IPS-20b (cell line): ENCODE results near the gene WDR18.

ENCODE experiments used
- H3K27ac ChIP-seq: one replicate; pipeline ENCODE4 v1.5.1; 2013; ENCODE audit warnings: low read length
- H3K27me3 ChIP-seq: 2 replicates; pipeline ENCODE4 v1.6.1; 2013; ENCODE audit warnings: mild to moderate bottlenecking, low read length, inconsistent platforms; ENCODE audit not compliant: insufficient read depth
- H3K36me3 ChIP-seq: 2 replicates; pipeline ENCODE4 v1.6.1; 2013; ENCODE audit warnings: low read depth, mild to moderate bottlenecking, inconsistent platforms, low read length, moderate library complexity; ENCODE audit not compliant: insufficient read depth
- H3K4me1 ChIP-seq: 2 replicates; pipeline ENCODE4 v1.6.1; 2013; ENCODE audit warnings: mild to moderate bottlenecking, control low read depth, inconsistent platforms, low read length, moderate library complexity; ENCODE audit not compliant: insufficient read depth
- H3K4me3 ChIP-seq: 2 replicates; pipeline ENCODE4 v1.5.1; 2013; ENCODE audit warnings: mild to moderate bottlenecking, low read length, inconsistent platforms
- H3K9ac ChIP-seq: 2 replicates; pipeline ENCODE4 v1.6.1; 2013; ENCODE audit warnings: low read depth, mild to moderate bottlenecking, inconsistent platforms, low read length, moderate library complexity
- H3K9me3 ChIP-seq: 2 replicates; pipeline ENCODE4 v1.6.1; 2013; ENCODE audit warnings: mild to moderate bottlenecking, low read depth, low read length, inconsistent platforms; ENCODE audit not compliant: insufficient read depth

WDR18 gene

DNA sequence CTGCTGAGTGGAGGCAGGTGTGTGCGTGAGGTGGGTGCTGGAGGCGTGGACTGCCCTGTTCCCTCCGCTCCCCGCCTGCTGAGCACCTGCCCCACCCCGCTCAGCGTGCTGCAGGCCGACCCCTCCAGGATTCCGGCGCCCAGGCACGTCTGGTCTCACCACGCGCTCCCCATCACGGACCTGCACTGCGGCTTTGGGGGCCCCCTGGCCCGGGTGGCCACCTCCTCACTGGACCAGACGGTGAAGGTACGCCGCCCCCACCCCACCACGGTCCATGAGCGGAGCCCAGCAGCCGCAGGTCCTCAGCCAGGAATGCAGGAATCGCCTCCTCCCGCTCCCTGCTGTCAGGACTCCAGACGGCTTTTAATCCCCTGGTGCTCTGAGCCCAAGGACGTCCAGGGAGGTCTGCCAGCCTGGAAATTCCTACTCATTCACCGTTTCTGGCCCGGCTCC is 6.0 kb downstream of the WDR18 start:
- Histone ChIP-seq H3K27ac (no peak overlapping the region), H3K4me1 (no peaks in the 10 kb centered on the region), H3K36me3 (peaks cover 64% of the 10 kb centered on the region), H3K9ac (no peak overlapping the region), H3K9me3 (no peaks in the 10 kb centered on the region), H3K27me3 (no peaks in the 10 kb centered on the region; the same call in 1 of the 2 replicates), H3K4me3 (no peak overlapping the region)

DNA sequence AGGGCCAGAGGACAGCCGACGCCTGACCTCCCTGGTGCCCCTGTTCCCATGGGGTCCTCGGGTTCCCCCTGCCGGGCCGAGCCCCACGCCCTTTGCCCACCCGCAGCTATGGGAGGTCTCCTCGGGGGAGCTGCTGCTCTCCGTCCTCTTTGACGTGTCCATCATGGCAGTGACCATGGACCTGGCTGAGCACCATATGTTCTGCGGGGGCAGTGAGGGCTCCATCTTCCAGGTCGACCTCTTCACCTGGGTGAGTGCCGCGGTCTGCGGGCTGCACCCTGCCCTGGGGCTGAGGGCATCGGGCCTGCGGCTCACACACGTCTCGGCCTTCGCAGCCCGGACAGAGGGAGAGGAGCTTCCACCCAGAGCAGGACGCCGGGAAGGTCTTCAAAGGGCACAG is 6.6 kb downstream of the WDR18 start:
- Histone ChIP-seq H3K36me3 (peaks cover 61% of the 10 kb centered on the region), H3K27me3 (peaks cover 3% of the 10 kb centered on the region; the same call in 1 of the 2 replicates), H3K4me1 (no peaks in the 10 kb centered on the region), H3K4me3 (no peak overlapping the region), H3K9ac (no peak overlapping the region), H3K27ac (no peak overlapping the region), H3K9me3 (no peaks in the 10 kb centered on the region)

DNA sequence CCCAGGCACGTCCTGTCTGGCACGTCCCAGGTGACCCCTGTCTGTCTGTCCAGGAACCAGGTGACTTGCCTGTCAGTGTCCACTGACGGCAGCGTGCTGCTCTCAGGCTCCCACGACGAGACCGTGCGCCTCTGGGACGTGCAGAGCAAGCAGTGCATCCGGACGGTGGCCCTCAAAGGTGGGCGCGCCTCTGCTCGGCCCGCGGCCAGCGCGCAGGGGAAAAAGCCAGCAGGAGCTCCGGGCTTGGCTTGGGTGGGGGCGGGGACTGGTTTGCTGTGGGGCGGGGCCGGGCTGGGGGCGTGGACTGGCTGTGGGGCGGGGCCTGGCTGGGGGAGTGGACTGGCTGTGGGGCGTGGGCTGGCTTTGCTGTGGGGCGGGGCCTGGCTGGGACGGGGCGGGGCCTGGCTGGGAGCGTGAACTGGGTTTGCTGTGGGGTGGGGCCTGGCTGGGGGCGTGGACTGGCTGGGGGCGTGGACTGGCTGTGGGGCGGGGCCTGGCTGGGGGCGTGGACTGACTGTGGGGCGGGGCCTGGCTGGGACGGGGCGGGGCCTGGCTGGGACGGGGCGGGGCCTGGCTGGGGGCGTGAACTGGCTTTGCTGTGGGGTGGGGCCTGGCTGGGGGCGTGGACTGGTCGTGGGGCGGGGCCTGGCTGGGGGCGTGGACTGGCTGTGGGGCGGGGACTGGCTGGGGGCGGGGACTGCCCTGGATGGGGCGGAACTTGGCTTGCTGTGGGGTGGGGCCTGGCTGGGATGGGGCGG is 7.2 kb downstream of the WDR18 start:
- Histone ChIP-seq H3K27me3 (peaks cover 10% of the 10 kb centered on the region), H3K4me1 (no peaks in the 10 kb centered on the region), H3K27ac (no peak overlapping the region), H3K36me3 (peaks cover 55% of the 10 kb centered on the region), H3K4me3 (no peak overlapping the region), H3K9me3 (no peaks in the 10 kb centered on the region), H3K9ac (no peak overlapping the region)

DNA sequence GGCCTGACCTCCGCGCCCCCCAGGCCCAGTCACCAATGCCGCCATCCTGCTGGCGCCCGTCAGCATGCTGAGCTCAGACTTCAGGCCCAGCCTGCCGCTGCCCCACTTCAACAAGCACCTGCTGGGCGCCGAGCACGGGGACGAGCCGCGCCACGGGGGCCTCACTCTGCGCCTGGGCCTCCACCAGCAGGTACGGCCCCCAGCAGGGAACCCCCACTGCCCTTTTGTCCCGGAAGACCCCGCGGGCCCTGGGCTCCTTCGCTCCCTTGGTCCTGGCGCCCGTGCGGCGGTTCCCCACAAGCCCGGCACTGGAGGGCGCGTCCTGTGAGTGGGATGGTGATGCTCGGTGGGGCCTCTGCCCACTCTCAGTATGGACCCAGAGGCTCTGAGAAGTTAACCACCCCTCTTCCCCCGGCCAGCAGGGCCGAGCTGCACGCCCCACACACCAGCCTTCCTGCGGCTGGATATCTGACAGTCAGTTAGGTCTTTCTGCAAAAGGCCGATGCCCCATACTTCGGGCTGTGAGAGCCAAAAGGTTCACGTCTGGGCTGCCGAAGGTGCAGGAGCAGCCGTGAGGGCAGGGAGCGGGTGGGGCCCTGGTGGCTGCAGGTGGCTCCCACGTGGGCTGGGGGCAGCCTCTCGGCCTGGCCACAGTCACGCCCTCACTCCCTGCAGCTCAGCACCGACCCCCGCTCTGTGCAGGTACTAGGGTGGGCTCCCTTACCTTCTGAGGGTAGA is 8.0 kb downstream of the WDR18 start:
- H3K4me1 ChIP-seq: no peaks in the 10 kb centered on the region

DNA sequence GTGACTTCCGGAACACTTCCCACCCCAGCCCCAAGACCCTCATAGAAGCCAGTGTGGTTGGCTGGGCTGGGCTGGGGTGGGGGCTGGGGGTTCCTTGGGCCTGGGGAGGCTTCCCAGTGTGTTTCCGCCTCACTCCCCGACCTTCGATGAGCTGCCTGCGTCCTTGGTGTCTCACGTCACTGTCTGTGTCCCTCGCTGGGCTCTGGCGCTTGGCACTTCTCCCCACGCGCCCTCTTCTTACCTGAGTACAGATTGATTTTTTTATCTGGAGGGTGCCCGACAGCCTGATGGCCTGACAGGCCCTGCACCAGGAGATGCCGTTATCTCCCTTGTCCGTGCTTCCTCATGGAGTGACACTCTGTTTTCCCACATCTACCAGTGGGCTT is 8.5 kb downstream of the WDR18 start:
- H3K36me3 ChIP-seq: peaks cover 43% of the 10 kb centered on the region
- H3K27me3 ChIP-seq: peaks cover 23% of the 10 kb centered on the region
- no peak overlapping the region for H3K9ac ChIP-seq
- no peaks in the 10 kb centered on the region for H3K4me1 ChIP-seq
- H3K4me3 ChIP-seq: no peak overlapping the region
- H3K27ac ChIP-seq: no peak overlapping the region
- no peaks in the 10 kb centered on the region for H3K9me3 ChIP-seq

More for the DNA sequence above, 8.0 kb downstream of the WDR18 start:
- no peaks in the 10 kb centered on the region for H3K9me3 ChIP-seq
- H3K4me3 ChIP-seq: no peak overlapping the region
- no peak overlapping the region for H3K9ac ChIP-seq
- peaks cover 48% of the 10 kb centered on the region for H3K36me3 ChIP-seq
- H3K27me3 ChIP-seq: peaks cover 17% of the 10 kb centered on the region
- no peak overlapping the region for H3K27ac ChIP-seq

DNA sequence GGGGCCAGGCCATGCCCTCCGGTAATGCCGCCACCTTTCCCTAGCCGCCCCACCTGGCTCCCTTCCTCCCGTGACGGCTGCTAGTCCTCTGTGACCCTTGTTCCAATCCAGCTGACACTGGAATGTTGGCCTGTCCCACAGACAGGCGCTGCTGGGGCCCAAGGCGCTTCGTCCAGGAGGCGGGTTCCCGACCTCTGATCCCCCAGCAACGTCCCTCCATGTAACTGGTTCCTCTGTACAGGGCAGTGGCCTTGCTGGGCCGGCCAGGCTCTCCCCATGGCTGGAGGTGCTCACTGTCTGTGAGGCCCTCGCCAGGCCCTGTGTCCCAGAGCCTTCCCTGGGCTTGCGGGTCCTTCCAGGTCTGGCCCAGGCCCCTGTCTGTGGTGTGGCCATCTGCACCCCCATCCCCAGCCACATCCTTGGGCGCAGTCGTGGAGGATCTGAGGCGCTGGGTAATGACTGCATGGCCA is 9.3 kb downstream of the WDR18 start:
- no peaks in the 10 kb centered on the region for H3K4me1 ChIP-seq

DNA sequence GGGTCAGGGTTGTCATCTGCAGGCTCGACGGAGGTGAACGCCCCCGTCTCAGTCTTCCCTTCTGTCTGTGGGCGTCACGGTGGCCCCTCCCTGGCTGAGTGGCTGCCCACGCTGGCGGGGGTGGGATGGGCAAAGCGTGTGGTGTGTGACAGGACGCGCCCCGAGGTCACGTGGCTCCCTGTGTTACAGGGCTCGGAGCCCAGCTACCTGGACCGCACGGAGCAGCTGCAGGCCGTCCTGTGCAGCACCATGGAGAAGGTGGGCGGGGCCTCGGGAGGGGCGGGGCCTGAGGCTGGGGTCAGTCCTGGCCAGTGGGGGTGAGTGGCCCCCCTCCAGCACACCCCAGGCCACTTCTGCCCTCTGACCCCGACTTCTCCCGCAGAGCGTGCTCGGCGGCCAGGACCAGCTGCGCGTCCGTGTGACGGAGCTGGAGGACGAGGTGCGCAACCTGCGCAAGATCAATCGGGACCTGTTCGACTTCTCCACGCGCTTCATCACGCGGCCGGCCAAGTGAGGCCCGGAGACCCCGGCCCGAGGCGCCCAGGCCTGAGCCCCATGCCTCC is 9.8 kb downstream of the WDR18 start:
- H3K9me3 ChIP-seq: no peaks in the 10 kb centered on the region
- H3K4me1 ChIP-seq: no peaks in the 10 kb centered on the region
- no peak overlapping the region for H3K4me3 ChIP-seq
- H3K9ac ChIP-seq: no peak overlapping the region
- no peak overlapping the region for H3K27ac ChIP-seq
- H3K36me3 ChIP-seq: peaks cover 36% of the 10 kb centered on the region
- H3K27me3 ChIP-seq: peaks cover 35% of the 10 kb centered on the region

More for the DNA sequence above, 9.3 kb downstream of the WDR18 start:
- Histone ChIP-seq H3K36me3 (peaks cover 40% of the 10 kb centered on the region), H3K9ac (no peak overlapping the region), H3K27ac (no peak overlapping the region), H3K27me3 (peaks cover 30% of the 10 kb centered on the region), H3K4me3 (no peak overlapping the region), H3K9me3 (no peaks in the 10 kb centered on the region)

DNA sequence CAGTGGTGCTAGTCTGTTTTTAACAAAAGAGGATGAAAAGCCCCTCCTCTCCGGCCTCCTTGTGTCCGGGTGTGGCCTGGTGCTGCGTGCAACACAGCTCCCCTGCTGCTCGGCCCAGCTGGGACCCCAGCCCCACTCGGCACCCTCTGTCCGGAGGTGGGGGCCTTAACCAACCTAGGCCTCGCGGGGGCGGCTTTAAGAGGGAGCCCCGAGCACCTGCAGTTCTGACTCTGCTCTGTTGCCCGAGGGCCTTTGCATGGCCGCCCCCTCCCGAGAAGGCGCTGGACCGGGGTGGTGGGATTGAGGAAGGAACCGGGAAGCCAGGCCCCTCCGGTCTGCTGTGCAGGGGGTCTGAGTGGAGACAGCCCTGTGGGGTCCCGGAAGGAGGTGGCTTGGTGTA is 10.4 kb downstream of the WDR18 start:
- no peak overlapping the region for H3K27ac ChIP-seq
- no peaks in the 10 kb centered on the region for H3K9me3 ChIP-seq
- no peaks in the 10 kb centered on the region for H3K4me1 ChIP-seq
- H3K36me3 ChIP-seq: peaks cover 30% of the 10 kb centered on the region
- no peak overlapping the region for H3K4me3 ChIP-seq
- peaks cover 41% of the 10 kb centered on the region for H3K27me3 ChIP-seq
- no peak overlapping the region for H3K9ac ChIP-seq

DNA sequence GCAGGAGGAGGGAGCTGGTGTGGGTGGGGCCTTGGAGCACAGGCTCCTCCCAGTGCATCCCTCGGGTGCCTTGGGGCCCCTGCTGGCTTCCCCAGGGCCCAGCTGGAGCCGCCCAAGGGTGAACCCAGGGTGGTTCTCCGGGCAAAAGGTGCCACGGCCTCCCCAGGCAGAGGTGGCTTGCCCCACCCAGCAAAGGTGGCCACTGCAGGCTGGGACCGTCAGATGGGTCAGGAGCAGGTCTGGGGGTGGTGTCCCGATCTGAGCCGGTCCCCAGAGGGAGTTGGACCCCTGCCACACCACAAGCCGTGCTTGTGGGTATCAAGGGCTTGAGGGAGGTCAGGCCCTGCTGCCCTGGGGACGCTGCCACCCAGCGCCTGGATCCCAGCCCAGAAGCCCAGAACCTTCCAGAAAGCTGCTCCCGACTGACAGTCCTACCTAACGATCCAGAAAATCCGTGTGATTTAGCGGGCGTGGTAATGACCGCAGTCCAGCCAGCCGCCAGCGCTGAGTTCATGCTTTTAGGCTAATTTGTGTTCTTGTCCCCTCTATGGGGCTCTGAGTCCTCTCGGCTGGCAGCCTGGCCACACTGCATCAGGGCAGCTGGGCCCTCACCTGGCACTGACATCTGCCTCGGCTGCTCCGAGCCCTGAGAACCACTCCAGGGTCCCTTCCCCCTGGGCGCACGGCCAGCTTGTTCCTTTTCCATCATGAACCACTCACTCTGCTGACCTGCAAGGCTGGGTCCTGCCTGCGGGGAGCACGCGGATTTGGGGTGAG is 11.1 kb downstream of the WDR18 start:
- Histone ChIP-seq H3K9me3 (no peaks in the 10 kb centered on the region), H3K4me3 (no peak overlapping the region), H3K9ac (no peak overlapping the region), H3K36me3 (peaks cover 23% of the 10 kb centered on the region; the same call in 1 of the 2 replicates), H3K27ac (no peak overlapping the region), H3K27me3 (peaks cover 48% of the 10 kb centered on the region), H3K4me1 (no peaks in the 10 kb centered on the region)

DNA sequence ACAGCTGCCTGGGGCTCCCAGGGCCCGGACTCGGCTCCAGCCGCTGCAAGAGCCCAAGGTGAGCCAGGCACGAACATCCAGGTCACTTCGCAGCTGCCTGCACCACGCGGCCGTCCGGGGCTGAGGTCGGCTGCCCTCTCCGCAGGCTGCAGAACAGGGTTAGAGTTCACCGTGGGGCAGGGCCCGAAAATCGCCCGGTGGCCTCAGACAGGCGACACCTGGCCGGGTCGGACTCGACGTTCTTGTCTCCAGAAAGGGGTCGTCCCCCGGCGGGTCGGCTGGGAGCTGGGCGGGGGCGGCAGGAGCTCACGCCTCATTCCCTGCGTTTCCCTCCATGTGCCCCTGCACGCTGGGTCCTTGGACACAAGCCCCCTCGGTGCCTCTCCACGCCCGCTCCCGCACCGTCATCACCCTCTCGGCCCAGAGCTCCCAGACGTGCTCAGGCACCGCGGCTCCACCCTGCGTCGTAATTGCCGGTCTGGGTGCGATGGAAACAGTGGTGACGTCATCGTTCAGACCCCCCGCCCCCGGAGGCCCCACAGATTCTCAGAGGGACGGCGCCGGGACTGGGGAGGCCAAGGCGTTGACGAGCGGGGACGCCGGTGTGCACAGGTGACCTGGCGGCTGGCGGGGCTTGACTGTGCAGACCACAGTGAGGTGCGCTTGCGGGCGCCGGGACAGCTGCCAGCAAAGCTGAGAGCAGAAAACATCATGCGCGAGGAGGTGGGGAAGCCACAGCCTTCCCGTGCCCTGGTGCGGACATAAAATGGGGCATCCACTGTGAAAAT is 12.1 kb downstream of the WDR18 start:
- Histone ChIP-seq H3K27me3 (peaks cover 57% of the 10 kb centered on the region), H3K27ac (no peak overlapping the region), H3K9me3 (no peaks in the 10 kb centered on the region), H3K36me3 (0 out of 2 replicates have a peak, but pooled peaks cover 15% of the 10 kb centered on the region), H3K9ac (no peak overlapping the region), H3K4me1 (no peaks in the 10 kb centered on the region), H3K4me3 (peak overlapping the region; percentile 51; the same call in 1 of the 2 replicates)
